K562 (cell line): ENCODE results near the gene SLX9. TPM values are rescaled to one million over a fixed set of nuclear protein-coding genes. Genes with fewer than 3 reads are reported as not detected.
A peak's percentile ranks its signal among the peaks of the same experiment; 100 is the strongest.

ENCODE experiments used
- ATAC-seq: fragments of 200-7000 bp; cut with Tn5 transposase; 3 replicates; pipeline ENCODE4 v1.9.1; 2020; ENCODE audit warnings: moderate library complexity
- BruUV-seq: library from RNA; stranded (reverse); fragments of 400-500 nt; replicated peaks from 2 replicates; lab custom pipeline; 2021; lab: Mats Ljungman, UMichigan
- CTCF ChIA-PET: fragments of 300-600 bp; formaldehyde crosslinking; extraction: SDS; loops from one replicate; lab custom pipeline; 2021; ENCODE audit warnings: low intra/inter-chr PET ratio; lab: Yijun Ruan, JAX
- POLR2A ChIA-PET: fragments of 300-600, 350-650 bp; sonication (Branson Sonifier 250); formaldehyde crosslinking; extraction: SDS; loops from one replicate; lab custom pipeline; 2021; ENCODE audit warnings: antibody characterized with exemption, inconsistent platforms; lab: Yijun Ruan, JAX
- DNase-seq, 4 experiments: peaks; one replicate each; pipeline versions ENCODE4 v3.0.0 to v3.0.0-alpha.2; 2011 to 2018; ENCODE audit warnings: low spot score in 3 of 4, mixed read lengths in 3 of 4; ENCODE audit errors: extremely low read depth in 1 of 4
- FAIRE-seq: peaks from 2 replicates; lab custom pipeline; 2011; peaks lifted over from hg19 to GRCh38; lab: Jason Lieb, UNC
- H2AFZ ChIP-seq: 2 replicates; pipeline ENCODE4 v1.6.0; 2011; ENCODE audit warnings: low read depth, low read length, control low read depth, inconsistent platforms
- H3K27ac ChIP-seq: fragments of 200-600 bp; 3 replicates; pipeline ENCODE4 v1.8.0; 2011; ENCODE audit warnings: low read depth, mild to moderate bottlenecking, control low read depth, inconsistent platforms, low read length, moderate library complexity, mixed read lengths; ENCODE audit errors: extremely low read depth
- H3K27me3 ChIP-seq, 2 experiments: fragments of 300-600 bp in 1 of 2; 2 replicates in 1 of 2; 3 replicates in 1 of 2; pipeline versions ENCODE4 v1.6.0 to v1.8.0; 2011; ENCODE audit warnings: inconsistent platforms in 2 of 2, low read length in 2 of 2, mild to moderate bottlenecking in 1 of 2, mixed read lengths in 1 of 2, moderate library complexity in 1 of 2; ENCODE audit not compliant: control insufficient read depth in 2 of 2, insufficient read depth in 2 of 2
- H3K36me3 ChIP-seq: fragments of 300-600 bp; 3 replicates; pipeline ENCODE4 v1.8.0; 2011; ENCODE audit warnings: mild to moderate bottlenecking, low read length, inconsistent platforms; ENCODE audit not compliant: control insufficient read depth, insufficient read depth
- H3K4me1 ChIP-seq, 2 experiments: fragments of 200-600 bp in 1 of 2; replicated peaks in 1 of 2; 2 replicates in 1 of 2; 3 replicates in 1 of 2; pipeline versions ENCODE4 v1.5.1 to v1.8.0; 2011; ENCODE audit warnings: inconsistent platforms in 2 of 2, low read length in 2 of 2, mild to moderate bottlenecking in 1 of 2, mixed read lengths in 1 of 2, moderate library complexity in 1 of 2; ENCODE audit not compliant: control insufficient read depth in 2 of 2, insufficient read depth in 2 of 2
- H3K4me2 ChIP-seq: 2 replicates; pipeline ENCODE4 v1.6.1; 2011; ENCODE audit warnings: low read length, control low read depth, inconsistent platforms, mixed read lengths; ENCODE audit not compliant: insufficient read depth
- H3K4me3 ChIP-seq: fragments of 200-600 bp; sonication (generic), shearing (Covaris generic); 2 replicates; pipeline ENCODE4 v1.5.1; 2016; ENCODE audit warnings: control low read depth, inconsistent platforms
- H3K79me2 ChIP-seq: fragments of 200-600 bp; 3 replicates; pipeline ENCODE4 v1.8.0; 2011; ENCODE audit warnings: low read length, inconsistent platforms; ENCODE audit not compliant: control insufficient read depth, insufficient read depth
- H3K9ac ChIP-seq, 2 experiments: 2 replicates each; pipeline versions ENCODE4 v1.6.0 to v1.6.1; 2011; ENCODE audit warnings: low read depth in 2 of 2, low read length in 2 of 2, control low read depth in 1 of 2, inconsistent platforms in 1 of 2, mild to moderate bottlenecking in 1 of 2, mixed read lengths in 1 of 2; ENCODE audit not compliant: insufficient read depth in 1 of 2
- H3K9me1 ChIP-seq: one replicate; pipeline ENCODE4 v1.6.0; 2011; ENCODE audit warnings: inconsistent platforms, mild to moderate bottlenecking, low read length, moderate library complexity; ENCODE audit not compliant: control insufficient read depth, insufficient read depth
- H3K9me3 ChIP-seq: replicated peaks from 2 replicates; pipeline ENCODE4 v1.5.1; 2011; ENCODE audit warnings: low read depth, low read length, inconsistent platforms; ENCODE audit not compliant: control insufficient read depth, insufficient read depth
- H4K20me1 ChIP-seq: replicated peaks from 2 replicates; pipeline ENCODE4 v1.6.1; 2011; ENCODE audit warnings: low read length, inconsistent platforms, mixed read lengths; ENCODE audit not compliant: control insufficient read depth, insufficient read depth
- CBFA2T3 ChIP-seq: fragments of 450-650 bp; IDR thresholded peaks from 2 replicates; pipeline ENCODE4 v1.6.1; 2017
- CREB1 ChIP-seq, 2 experiments: sonication (generic) in 1 of 2; formaldehyde crosslinking in 1 of 2; IDR thresholded peaks; 2 replicates each; pipeline versions ENCODE4 v1.6.1 to v1.8.0; 2012 to 2022; ENCODE audit warnings: inconsistent platforms in 1 of 2, mild to moderate bottlenecking in 1 of 2, missing genetic modification reagents in 1 of 2, moderate library complexity in 1 of 2
- NR2F6 ChIP-seq: fragments of 450-650 bp; formaldehyde crosslinking; IDR thresholded peaks from 2 replicates; pipeline ENCODE4 v1.4.0; 2020; ENCODE audit warnings: mild to moderate bottlenecking
- POLR2G ChIP-seq: fragments of 200-400 bp; formaldehyde crosslinking; IDR thresholded peaks from 2 replicates; pipeline ENCODE4 v1.6.1; 2017; ENCODE audit warnings: low read depth, mild to moderate bottlenecking, antibody characterized with exemption, low read length, moderate library complexity
- VEZF1 ChIP-seq: fragments of 200-800 bp; sonication (Bioruptor generic); IDR thresholded peaks from 2 replicates; pipeline ENCODE4 v1.6.1; 2017; ENCODE audit warnings: missing genetic modification characterization, missing compliant biosample characterization
- ZKSCAN1 ChIP-seq: fragments of 150-350 bp; IDR thresholded peaks from 2 replicates; pipeline ENCODE4 v1.6.1; 2016; ENCODE audit warnings: low read depth, low read length
- WGBS: fragments of 100-300 bp; shearing (Covaris generic); methylation state at CpG from one replicate; pipeline ENCODE4 v1.1.6; 2016; ENCODE audit warnings: low coverage, mixed read lengths; ENCODE audit not compliant: insufficient coverage; ENCODE audit errors: missing lambda C conversion rate; 5-methylcytosine and 5-hydroxymethylcytosine counted together
- in situ Hi-C: fragments of 300-500 bp; cut with MboI; formaldehyde crosslinking; loops from 4 replicates; pipeline ENCODE4 v1.15.0; 2018; ENCODE audit warnings: inconsistent platforms, mixed read lengths
- intact Hi-C: fragments of 100-400 bp; cut with micrococcal nuclease; formaldehyde crosslinking; loops from 2 replicates; pipeline ENCODE4 v1.14.2; 2022
- polyA plus RNA-seq, 8 experiments: library from polyadenylated mRNA; depleted of rRNA in 4 of 8; stranded (reverse) in 5 of 8; unstranded in 3 of 8; fragments of >200 nt; fragmentation: Nextera tagmentation in 2 of 8; fragmentation: Illumina TruSeq in 1 of 8; extraction: Ambion mirVana in 2 of 8; extraction: Trizol in 1 of 8; gene quantifications; 2 replicates each; pipeline versions ENCODE4 v1.2.1 to v1.2.3, GENCODE V29; 2011 to 2014; ENCODE audit warnings: inconsistent platforms in 1 of 8, missing spikeins in 1 of 8
- total RNA-seq, 7 experiments: library from RNA; depleted of rRNA in 6 of 7; stranded (reverse); fragments of >200 nt in 6 of 7; fragmentation: Illumina TruSeq in 2 of 7; extraction: Trizol in 2 of 7; gene quantifications; 2 replicates each; pipeline versions ENCODE4 v1.2.1 to v1.2.3, GENCODE V29; 2011 to 2021; ENCODE audit warnings: low replicate concordance in 1 of 7

SLX9 gene
- total and polyA plus RNA-seq, 9 of the 15 experiments (the other 6 are each of a cell fraction or from before 2014, with no cell fraction given) = 1.2 to 75.5 (median 16.5) TPM

GRCh38 chr21:44958471-44959191 lies 18.8 kb downstream of the SLX9 start:
- H3K4me3 ChIP-seq = no peak overlapping the region
- intact Hi-C loops = no loop called here
- TF ChIP-seq POLR2G (peak; percentile 31; the same call in 1 of the 2 replicates), CBFA2T3 (no peak), CREB1 (IDR thresholded peaks at IDR 0.05) (no peak), CREB1 (CRISPR knock-in tag; IDR thresholded peaks at IDR 0.05) (no peak), NR2F6 (no peak), ZKSCAN1 (no peak), VEZF1 (no peak)
- H3K9ac ChIP-seq = no peak overlapping the region
- H4K20me1 ChIP-seq = peaks cover 19% of the 10 kb centered on the region
- WGBS = 86% methylated on average over 21 of the region's 28 CpGs
- no peaks in the 10 kb centered on the region for H3K9me1 ChIP-seq
- H3K4me2 ChIP-seq = no peak overlapping the region
- ChIA-PET CTCF (no interaction called here), POLR2A (no interaction called here)
- in situ Hi-C loops = loop anchor here (10.0 to 25.0 kb wide), 2 partner anchors 486 to 879 kb away; no protein-coding TSS in a partner anchor
- no peak overlapping the region for H3K27ac ChIP-seq
- H3K9me3 ChIP-seq = no peaks in the 10 kb centered on the region
- H3K36me3 ChIP-seq = peaks cover 92% of the 10 kb centered on the region
- no TSS peak for BruUV-seq
- DNase-seq (no peak), ATAC-seq (no peak), FAIRE-seq (no peak)
- H3K27me3 ChIP-seq = no peaks in the 10 kb centered on the region
- H3K4me1 ChIP-seq = peaks cover 0 to 28% of the 10 kb centered on the region in 2 experiments; a peak in 1 of 5 replicates
- H2AFZ ChIP-seq = no peak overlapping the region
- H3K79me2 ChIP-seq = peaks cover 53% of the 10 kb centered on the region
